KMS-11 (cell line): ENCODE data around the gene CDH4.

Experiments
- H2AFZ ChIP-seq: fragments of 200-600 bp; sonication (generic); 2 replicates; pipeline ENCODE4 v1.6.1; 2016; ENCODE audit warnings: antibody characterized with exemption, mixed run types, low read depth
- H3K27ac ChIP-seq: fragments of 200-600 bp; sonication (generic); 2 replicates; pipeline ENCODE4 v1.6.1; 2016; ENCODE audit warnings: mild to moderate bottlenecking, mixed run types
- H3K27me3 ChIP-seq: fragments of 200-600 bp; sonication (generic); 2 replicates; pipeline ENCODE4 v1.6.1; 2017; ENCODE audit warnings: mild to moderate bottlenecking, low read depth, mixed run types, moderate library complexity; ENCODE audit not compliant: insufficient read depth
- H3K36me3 ChIP-seq: fragments of 200-600 bp; sonication (generic); 2 replicates; pipeline ENCODE4 v1.6.1; 2017; ENCODE audit warnings: mild to moderate bottlenecking, mixed run types; ENCODE audit not compliant: insufficient read depth
- H3K4me1 ChIP-seq: fragments of 200-600 bp; sonication (generic); 2 replicates; pipeline ENCODE4 v1.6.1; 2016; ENCODE audit warnings: mild to moderate bottlenecking, low read depth, mixed run types; ENCODE audit not compliant: poor library complexity, severe bottlenecking
- H3K4me2 ChIP-seq: fragments of 200-600 bp; sonication (generic); 2 replicates; pipeline ENCODE4 v1.7.0; 2016; ENCODE audit warnings: mild to moderate bottlenecking, mixed run types
- H3K4me3 ChIP-seq: fragments of 200-600 bp; sonication (generic); IDR thresholded peaks from 2 replicates; pipeline ENCODE4 v1.6.1; 2017; ENCODE audit warnings: low read depth, low read length, mixed read lengths; ENCODE audit not compliant: insufficient read depth
- H3K79me2 ChIP-seq: fragments of 200-600 bp; sonication (generic); 2 replicates; pipeline ENCODE4 v1.6.1; 2016; ENCODE audit warnings: low read depth, mixed run types; ENCODE audit not compliant: insufficient read depth
- H3K9ac ChIP-seq: fragments of 200-600 bp; sonication (generic); 2 replicates; pipeline ENCODE4 v1.6.1; 2016; ENCODE audit warnings: mild to moderate bottlenecking, mixed run types
- H4K20me1 ChIP-seq: fragments of 200-600 bp; sonication (generic); 2 replicates; pipeline ENCODE4 v1.6.1; 2016; ENCODE audit warnings: mild to moderate bottlenecking, mixed run types; ENCODE audit not compliant: insufficient read depth
- CTCF ChIP-seq: fragments of 200-600 bp; sonication (generic); conservative IDR thresholded peaks from 2 replicates; pipeline ENCODE4 v1.6.1; 2017; ENCODE audit warnings: low read depth, mild to moderate bottlenecking, antibody characterized with exemption, low read length, moderate library complexity, mixed read lengths

The CDH4 gene

GRCh38 chr20:61737812-61738443 is 485.9 kb downstream of the CDH4 start:
- Histone ChIP-seq H4K20me1 (no peaks in the 10 kb centered on the region), H3K27ac (no peak overlapping the region), H3K4me2 (no peak overlapping the region), H3K9ac (no peak overlapping the region), H3K36me3 (no peaks in the 10 kb centered on the region), H3K4me3 (no peak overlapping the region), H2AFZ (no peak overlapping the region), H3K27me3 (peaks cover 36% of the 10 kb centered on the region), H3K79me2 (no peaks in the 10 kb centered on the region), H3K4me1 (no peaks in the 10 kb centered on the region)
- no peak for TF ChIP-seq CTCF

GRCh38 chr20:61738601-61739069 is 486.6 kb downstream of the CDH4 start:
- Histone ChIP-seq H3K4me1 (no peaks in the 10 kb centered on the region), H3K27me3 (peaks cover 34% of the 10 kb centered on the region), H2AFZ (no peak overlapping the region), H3K27ac (no peak overlapping the region), H4K20me1 (no peaks in the 10 kb centered on the region), H3K36me3 (no peaks in the 10 kb centered on the region), H3K79me2 (no peaks in the 10 kb centered on the region), H3K4me3 (no peak overlapping the region), H3K9ac (no peak overlapping the region), H3K4me2 (no peak overlapping the region)
- TF ChIP-seq CTCF: no peak

- Histone ChIP-seq H3K4me3 (no peak overlapping the region), H3K79me2 (no peaks in the 10 kb centered on the region), H3K4me2 (no peak overlapping the region), H2AFZ (no peak overlapping the region), H3K4me1 (no peaks in the 10 kb centered on the region), H3K27ac (no peak overlapping the region), H4K20me1 (no peaks in the 10 kb centered on the region), H3K36me3 (no peaks in the 10 kb centered on the region), H3K9ac (no peak overlapping the region), H3K27me3 (peaks cover 30% of the 10 kb centered on the region)
- TF ChIP-seq CTCF: no peak
Observed at GRCh38 chr20:61739086-61739831, 487.2 kb downstream of the CDH4 start.

GRCh38 chr20:61739832-61740118 is 487.7 kb downstream of the CDH4 start:
- Histone ChIP-seq H3K4me3 (no peak overlapping the region), H3K27me3 (peaks cover 29% of the 10 kb centered on the region), H3K4me1 (no peaks in the 10 kb centered on the region), H3K79me2 (no peaks in the 10 kb centered on the region), H3K9ac (no peak overlapping the region), H4K20me1 (no peaks in the 10 kb centered on the region), H2AFZ (no peak overlapping the region), H3K27ac (no peak overlapping the region), H3K4me2 (no peak overlapping the region), H3K36me3 (no peaks in the 10 kb centered on the region)
- TF ChIP-seq CTCF: no peak
